ENCODE results near the gene SIGLEC12. TPM values are rescaled to one million over a fixed set of nuclear protein-coding genes. Genes with fewer than 3 reads are reported as not detected.
A peak's percentile ranks its signal among the peaks of the same experiment; 100 is the strongest.

SIGLEC12 gene
- total and polyA plus RNA-seq, 2 donors (not counting 1 experiment from before 2014, with no cell fraction given) = 0.24 TPM; not detected in 1

DNA sequence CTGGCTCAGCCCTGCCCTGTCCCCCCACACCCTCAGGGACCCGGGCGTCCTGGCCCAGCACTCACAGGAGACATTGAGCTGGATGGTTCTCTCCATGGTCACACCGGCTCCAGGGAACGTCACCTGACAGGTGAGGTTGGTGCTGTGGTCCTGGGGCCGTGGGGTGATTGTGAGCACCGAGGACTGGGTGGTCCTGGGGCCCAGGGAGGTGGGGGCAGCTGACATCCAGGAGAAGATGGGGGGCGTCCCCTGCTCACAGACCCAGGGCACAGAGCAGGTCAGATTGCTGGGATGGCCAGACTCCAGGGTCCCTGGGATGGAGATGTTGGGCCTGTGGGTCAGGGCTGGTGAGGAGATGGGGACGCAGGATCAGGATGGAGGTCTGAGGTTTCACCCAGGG, 29.0 kb upstream of the SIGLEC12 start:
- H3K27me3 Mint-ChIP-seq = no peaks in the 10 kb centered on the region
- Histone ChIP-seq H3K4me3 (ENCODE audit: control extremely low read depth in 1 of 5, extremely low read depth in 1 of 5, insufficient read depth in 1 of 5, low read depth in 2 of 5, low read length in 4 of 5) (peak overlapping the region in 3 of 5 experiments; percentile 51 to 60 (median 52)), H3K27ac (ENCODE audit: low read length in 2 of 2) (no peak overlapping the region), H3K4me1 (ENCODE audit: control insufficient read depth in 2 of 2, insufficient read depth in 2 of 2, low read length in 2 of 2) (peaks cover 28 to 48% of the 10 kb centered on the region in 2 donors), H3K27me3 (replicated peaks in 1 of 4; ENCODE audit: control extremely low read depth in 1 of 4, control insufficient read depth in 3 of 4, insufficient read depth in 4 of 4, low read length in 3 of 4) (no peaks in the 10 kb centered on the region), H2AFZ (ENCODE audit: insufficient read depth, low read depth, low read length, poor library complexity, severe bottlenecking) (no peak overlapping the region), H4K20me1 (ENCODE audit: control insufficient read depth, insufficient read depth, low read length, poor library complexity, severe bottlenecking) (no peaks in the 10 kb centered on the region), H3K9ac (ENCODE audit: low read length) (peak overlapping the region; percentile 64), H3K9me3 (ENCODE audit: control extremely low read depth in 1 of 3, control insufficient read depth in 2 of 3, insufficient read depth in 1 of 3, low read length in 2 of 3) (peaks cover 0 to 4% (median 0%) of the 10 kb centered on the region in 3 donors), H3K79me2 (ENCODE audit: control insufficient read depth, insufficient read depth, low read length) (peaks cover 5% of the 10 kb centered on the region), H3K36me3 (replicated peaks in 1 of 2; ENCODE audit: control extremely low read depth in 1 of 2, control insufficient read depth in 1 of 2, extremely low read depth in 1 of 2, insufficient read depth in 2 of 2, low read length in 1 of 2) (peaks cover 0 to 9% of the 10 kb centered on the region in 2 experiments), H3K4me2 (replicated peaks; ENCODE audit: low read depth, low read length, poor library complexity, severe bottlenecking) (peak overlapping the region; percentile 74)
- DNase-seq = no peak
- H3K27ac Mint-ChIP-seq = peak overlapping the region; percentile 83
- intact Hi-C loops (cut with micrococcal nuclease) = loop anchor here (2.0 to 5.0 kb wide), 4 partner anchors 42 to 122 kb away; partner anchors contain the start of genes SIGLEC10 and ZNF175
- ChIA-PET CTCF (interaction anchor here (1.2 to 4.4 kb wide), 6 partner anchors 8 to 125 kb away, joined by 5 to 27 read pairs (median 8); no protein-coding TSS in a partner anchor), POLR2A (no interaction called here)
- no peaks in the 10 kb centered on the region for H3K9me3 Mint-ChIP-seq (ENCODE audit: insufficient read depth)
- H3K4me1 Mint-ChIP-seq = peaks cover 81% of the 10 kb centered on the region
- ATAC-seq (ENCODE audit: low read depth) = no peak
- TF ChIP-seq, protein P1, sequence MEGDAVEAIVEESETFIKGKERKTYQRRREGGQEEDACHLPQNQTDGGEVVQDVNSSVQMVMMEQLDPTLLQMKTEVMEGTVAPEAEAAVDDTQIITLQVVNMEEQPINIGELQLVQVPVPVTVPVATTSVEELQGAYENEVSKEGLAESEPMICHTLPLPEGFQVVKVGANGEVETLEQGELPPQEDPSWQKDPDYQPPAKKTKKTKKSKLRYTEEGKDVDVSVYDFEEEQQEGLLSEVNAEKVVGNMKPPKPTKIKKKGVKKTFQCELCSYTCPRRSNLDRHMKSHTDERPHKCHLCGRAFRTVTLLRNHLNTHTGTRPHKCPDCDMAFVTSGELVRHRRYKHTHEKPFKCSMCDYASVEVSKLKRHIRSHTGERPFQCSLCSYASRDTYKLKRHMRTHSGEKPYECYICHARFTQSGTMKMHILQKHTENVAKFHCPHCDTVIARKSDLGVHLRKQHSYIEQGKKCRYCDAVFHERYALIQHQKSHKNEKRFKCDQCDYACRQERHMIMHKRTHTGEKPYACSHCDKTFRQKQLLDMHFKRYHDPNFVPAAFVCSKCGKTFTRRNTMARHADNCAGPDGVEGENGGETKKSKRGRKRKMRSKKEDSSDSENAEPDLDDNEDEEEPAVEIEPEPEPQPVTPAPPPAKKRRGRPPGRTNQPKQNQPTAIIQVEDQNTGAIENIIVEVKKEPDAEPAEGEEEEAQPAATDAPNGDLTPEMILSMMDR (IDR thresholded peaks at IDR 0.05) = no peak
- no peak for TF ChIP-seq EZH2 (IDR thresholded peaks at IDR 0.05; ENCODE audit: borderline replicate concordance, insufficient read depth, low read depth, low read length, poor library complexity, severe bottlenecking)
- WGBS (ENCODE audit: insufficient coverage) = 93% methylated on average over 7 of the region's 8 CpGs
- peak overlapping the region; percentile 88 for H3K4me3 Mint-ChIP-seq

GRCh38 chr19:51529301-51529700, 27.7 kb upstream of the SIGLEC12 start:
- ATAC-seq (ENCODE audit: low read depth) = no peak
- peaks cover 80% of the 10 kb centered on the region for H3K4me1 Mint-ChIP-seq
- intact Hi-C loops (cut with micrococcal nuclease) = no loop called here
- ChIA-PET CTCF (interaction anchor here (4.4 kb wide), 1 partner anchor 14 kb away, joined by 27 read pairs; no protein-coding TSS in a partner anchor), POLR2A (no interaction called here)
- H3K27ac ChIP-seq (ENCODE audit: low read length in 2 of 2) = no peak overlapping the region
- H3K27me3 Mint-ChIP-seq = no peaks in the 10 kb centered on the region
- peak overlapping the region; percentile 74 for H3K4me2 ChIP-seq (replicated peaks; ENCODE audit: low read depth, low read length, poor library complexity, severe bottlenecking)
- H2AFZ ChIP-seq (ENCODE audit: insufficient read depth, low read depth, low read length, poor library complexity, severe bottlenecking) = no peak overlapping the region
- H3K9me3 Mint-ChIP-seq (ENCODE audit: insufficient read depth) = no peaks in the 10 kb centered on the region
- H3K79me2 ChIP-seq (ENCODE audit: control insufficient read depth, insufficient read depth, low read length) = peaks cover 5% of the 10 kb centered on the region
- H3K27me3 ChIP-seq (replicated peaks in 1 of 4; ENCODE audit: control extremely low read depth in 1 of 4, control insufficient read depth in 3 of 4, insufficient read depth in 4 of 4, low read length in 3 of 4) = no peaks in the 10 kb centered on the region
- peak overlapping the region; percentile 88 for H3K4me3 Mint-ChIP-seq
- H3K36me3 ChIP-seq (replicated peaks in 1 of 2; ENCODE audit: control extremely low read depth in 1 of 2, control insufficient read depth in 1 of 2, extremely low read depth in 1 of 2, insufficient read depth in 2 of 2, low read length in 1 of 2) = peaks cover 0 to 14% of the 10 kb centered on the region in 2 experiments
- H3K27ac Mint-ChIP-seq = peak overlapping the region; percentile 80
- H3K9ac ChIP-seq (ENCODE audit: low read length) = no peak overlapping the region
- no peak for DNase-seq
- H4K20me1 ChIP-seq (ENCODE audit: control insufficient read depth, insufficient read depth, low read length, poor library complexity, severe bottlenecking) = no peaks in the 10 kb centered on the region
- no peak for TF ChIP-seq EZH2 (IDR thresholded peaks at IDR 0.05; ENCODE audit: borderline replicate concordance, insufficient read depth, low read depth, low read length, poor library complexity, severe bottlenecking)
- TF ChIP-seq, protein P1 (IDR thresholded peaks at IDR 0.05) = no peak
- H3K4me3 ChIP-seq (ENCODE audit: control extremely low read depth in 1 of 5, extremely low read depth in 1 of 5, insufficient read depth in 1 of 5, low read depth in 2 of 5, low read length in 4 of 5) = no peak overlapping the region
- H3K4me1 ChIP-seq (ENCODE audit: control insufficient read depth in 2 of 2, insufficient read depth in 2 of 2, low read length in 2 of 2) = peaks cover 23 to 54% of the 10 kb centered on the region in 2 donors
- H3K9me3 ChIP-seq (ENCODE audit: control extremely low read depth in 1 of 3, control insufficient read depth in 2 of 3, insufficient read depth in 1 of 3, low read length in 2 of 3) = peaks cover 0 to 13% (median 0%) of the 10 kb centered on the region in 3 donors
- WGBS (ENCODE audit: insufficient coverage) = 93% methylated on average over 2 of the region's 2 CpGs
